ENCODE measurements around the gene RAB15.

DNA sequence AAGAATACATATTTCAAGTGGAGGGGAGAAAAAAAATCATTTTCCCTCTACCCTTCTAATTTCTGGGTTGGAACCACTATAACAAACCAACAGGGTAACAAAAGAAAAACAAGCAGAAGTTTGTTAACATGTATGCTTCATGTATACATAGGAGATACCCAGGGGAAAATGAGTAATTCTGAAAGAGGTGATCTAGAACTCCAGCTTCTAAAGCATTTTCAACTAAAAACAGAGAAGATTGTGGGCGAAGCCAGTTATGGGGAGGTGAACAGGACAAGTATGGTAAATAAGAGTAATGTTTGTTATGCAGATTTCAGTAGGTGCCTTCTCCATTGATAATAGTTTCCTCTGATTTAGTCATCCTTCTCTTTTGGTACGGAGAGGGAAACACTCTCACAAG is 31.3 kb upstream of the RAB15 start:
- no peak for TF ChIP-seq CTCF (IDR thresholded peaks at IDR 0.05)
- TF ChIP-seq POLR2AphosphoS5 (IDR thresholded peaks at IDR 0.05) = no peak
